GM04503 (cell line): ENCODE data around the gene GRK5.
"Not testable (repeated sequence)": the region's sequence is repeated elsewhere in the genome, so short reads cannot be mapped to it uniquely, and the experiment has no call there.

Experiments
- DNase-seq: peaks from one replicate; pipeline ENCODE4 v3.0.0-alpha.2; 2012; ENCODE audit warnings: low read depth

Gene GRK5

GRCh38 chr10:119250641-119251314 is 43.4 kb downstream of the GRK5 start:
- DNase-seq: peak; percentile 56

GRCh38 chr10:119251315-119251708 is 43.9 kb downstream of the GRK5 start:
- DNase-seq: peak; percentile 56

- DNase-seq: no peak
These were observed 44.7 kb downstream of the GRK5 start for GRCh38 chr10:119252051-119252465.

- DNase-seq: no peak
These were observed 45.2 kb downstream of the GRK5 start for GRCh38 chr10:119252470-119253151.

- DNase-seq: peak; percentile 89
These were observed 46.2 kb downstream of the GRK5 start for GRCh38 chr10:119253433-119254174.

GRCh38 chr10:119254335-119254734 is 47.0 kb downstream of the GRK5 start:
- DNase-seq: no peak

GRCh38 chr10:119256030-119256429 is 48.7 kb downstream of the GRK5 start:
- DNase-seq: no peak

- DNase-seq: no peak
These were observed 49.5 kb downstream of the GRK5 start for GRCh38 chr10:119256897-119257296.

GRCh38 chr10:119257899-119258419 is 50.6 kb downstream of the GRK5 start:
- DNase-seq: no peak

GRCh38 chr10:119259345-119259744 is 52.0 kb downstream of the GRK5 start:
- DNase-seq: no peak

GRCh38 chr10:119261016-119261415 is 53.6 kb downstream of the GRK5 start:
- DNase-seq: not testable (repeated sequence)

GRCh38 chr10:119263951-119264617 is 56.7 kb downstream of the GRK5 start:
- DNase-seq: no peak

GRCh38 chr10:119265691-119266090 is 58.3 kb downstream of the GRK5 start:
- no peak for DNase-seq

- no peak for DNase-seq
These were observed 60.0 kb downstream of the GRK5 start for GRCh38 chr10:119267384-119267783.

- DNase-seq: no peak
These were observed 61.1 kb downstream of the GRK5 start for GRCh38 chr10:119268428-119268827.

GRCh38 chr10:119268871-119269506 is 61.6 kb downstream of the GRK5 start:
- no peak for DNase-seq

GRCh38 chr10:119269737-119270136 is 62.4 kb downstream of the GRK5 start:
- no peak for DNase-seq

- DNase-seq: no peak
These were observed 63.5 kb downstream of the GRK5 start for GRCh38 chr10:119270762-119271366.

- not testable (repeated sequence) for DNase-seq
These were observed 65.0 kb downstream of the GRK5 start for GRCh38 chr10:119272338-119272734.

GRCh38 chr10:119272736-119273135 is 65.4 kb downstream of the GRK5 start:
- DNase-seq: no peak

- no peak for DNase-seq
These were observed 66.0 kb downstream of the GRK5 start for GRCh38 chr10:119273413-119273812.
